Measurements from ENCODE around the gene CDK16.

CDK16 gene

DNA sequence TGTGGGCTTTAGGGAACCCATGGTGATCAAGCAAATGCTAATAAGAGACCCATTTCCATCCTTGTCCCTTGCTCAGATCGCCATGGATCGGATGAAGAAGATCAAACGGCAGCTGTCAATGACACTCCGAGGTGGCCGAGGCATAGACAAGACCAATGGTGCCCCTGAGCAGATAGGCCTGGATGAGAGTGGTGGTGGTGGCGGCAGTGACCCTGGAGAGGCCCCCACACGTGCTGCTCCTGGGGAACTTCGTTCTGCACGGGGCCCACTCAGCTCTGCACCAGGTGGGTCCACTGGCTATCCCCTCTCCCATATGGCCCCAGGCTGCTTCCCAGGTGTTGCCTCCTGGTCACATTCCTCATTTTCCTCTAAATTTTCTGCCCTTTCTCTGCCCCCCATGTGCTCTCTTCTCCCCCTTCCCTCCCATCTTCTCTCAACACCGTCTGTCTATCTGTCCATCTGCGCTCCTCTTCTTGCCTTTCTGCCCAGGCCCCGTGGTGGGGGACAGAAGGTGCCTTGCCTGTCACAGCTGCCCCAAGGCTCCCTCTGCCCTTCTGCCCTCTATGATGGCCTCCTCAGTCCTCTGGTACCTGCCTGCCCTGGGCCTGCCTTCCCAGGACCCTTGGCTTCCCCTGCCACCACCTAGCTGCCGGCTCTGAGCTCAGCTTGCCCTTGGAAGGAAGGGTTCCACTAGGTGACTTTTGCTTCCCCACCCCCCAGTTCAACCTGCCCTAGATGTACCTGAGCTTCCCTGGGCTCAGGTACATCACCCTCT is 5.2 kb downstream of the CDK16 start:
- TF ChIP-seq, protein P1, sequence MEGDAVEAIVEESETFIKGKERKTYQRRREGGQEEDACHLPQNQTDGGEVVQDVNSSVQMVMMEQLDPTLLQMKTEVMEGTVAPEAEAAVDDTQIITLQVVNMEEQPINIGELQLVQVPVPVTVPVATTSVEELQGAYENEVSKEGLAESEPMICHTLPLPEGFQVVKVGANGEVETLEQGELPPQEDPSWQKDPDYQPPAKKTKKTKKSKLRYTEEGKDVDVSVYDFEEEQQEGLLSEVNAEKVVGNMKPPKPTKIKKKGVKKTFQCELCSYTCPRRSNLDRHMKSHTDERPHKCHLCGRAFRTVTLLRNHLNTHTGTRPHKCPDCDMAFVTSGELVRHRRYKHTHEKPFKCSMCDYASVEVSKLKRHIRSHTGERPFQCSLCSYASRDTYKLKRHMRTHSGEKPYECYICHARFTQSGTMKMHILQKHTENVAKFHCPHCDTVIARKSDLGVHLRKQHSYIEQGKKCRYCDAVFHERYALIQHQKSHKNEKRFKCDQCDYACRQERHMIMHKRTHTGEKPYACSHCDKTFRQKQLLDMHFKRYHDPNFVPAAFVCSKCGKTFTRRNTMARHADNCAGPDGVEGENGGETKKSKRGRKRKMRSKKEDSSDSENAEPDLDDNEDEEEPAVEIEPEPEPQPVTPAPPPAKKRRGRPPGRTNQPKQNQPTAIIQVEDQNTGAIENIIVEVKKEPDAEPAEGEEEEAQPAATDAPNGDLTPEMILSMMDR (IDR thresholded peaks at IDR 0.05; ENCODE audit: control extremely low read depth, extremely low read depth, low read depth, missing control alignments): no peak
- DNase-seq (ENCODE audit: extremely low spot score): no peak
- ChIA-PET POLR2A (no interaction called here), CTCF (no interaction called here)

DNA sequence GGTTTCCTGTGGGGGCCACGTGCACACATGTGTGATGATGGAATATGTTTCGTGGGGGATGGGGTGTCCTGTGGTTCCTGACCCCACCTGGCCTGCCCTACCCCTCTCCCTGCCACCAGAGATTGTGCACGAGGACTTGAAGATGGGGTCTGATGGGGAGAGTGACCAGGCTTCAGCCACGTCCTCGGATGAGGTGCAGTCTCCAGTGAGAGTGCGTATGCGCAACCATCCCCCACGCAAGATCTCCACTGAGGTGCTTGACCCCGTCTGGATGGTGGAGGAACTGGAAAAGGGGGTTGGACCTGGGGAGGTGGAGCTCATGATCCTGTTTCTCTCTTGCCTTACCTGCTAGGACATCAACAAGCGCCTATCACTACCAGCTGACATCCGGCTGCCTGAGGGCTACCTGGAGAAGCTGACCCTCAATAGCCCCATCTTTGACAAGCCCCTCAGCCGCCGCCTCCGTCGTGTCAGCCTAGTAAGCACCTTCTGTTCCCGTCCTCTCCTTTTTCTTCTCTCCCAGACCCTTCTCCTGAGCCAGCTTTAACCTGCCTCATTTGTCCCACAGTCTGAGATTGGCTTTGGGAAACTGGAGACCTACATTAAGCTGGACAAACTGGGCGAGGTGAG is 5.9 kb downstream of the CDK16 start:
- ChIA-PET CTCF (no interaction called here), POLR2A (no interaction called here)
- no peak for DNase-seq (ENCODE audit: extremely low spot score)
- TF ChIP-seq, protein P1 (IDR thresholded peaks at IDR 0.05; ENCODE audit: control extremely low read depth, extremely low read depth, low read depth, missing control alignments): no peak

DNA sequence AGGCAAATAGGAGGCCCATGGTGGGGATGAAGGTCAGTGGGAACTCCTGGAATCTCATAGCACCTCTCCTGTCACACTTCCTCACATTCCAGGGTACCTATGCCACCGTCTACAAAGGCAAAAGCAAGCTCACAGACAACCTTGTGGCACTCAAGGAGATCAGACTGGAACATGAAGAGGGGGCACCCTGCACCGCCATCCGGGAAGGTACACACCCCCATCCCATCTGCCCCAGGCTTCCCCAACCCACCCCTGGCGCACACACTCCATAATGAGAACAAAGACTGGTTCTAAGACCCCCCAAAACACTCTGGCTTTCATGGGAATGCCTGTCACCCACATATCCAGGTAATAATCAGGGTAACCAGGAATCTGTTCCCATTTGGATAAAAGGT is 6.4 kb downstream of the CDK16 start:
- CTCF ChIA-PET: no interaction called here
- no peak for DNase-seq (ENCODE audit: extremely low spot score)
- TF ChIP-seq, protein P1 (IDR thresholded peaks at IDR 0.05; ENCODE audit: control extremely low read depth, extremely low read depth, low read depth, missing control alignments): no peak
- POLR2A ChIA-PET: no interaction called here

DNA sequence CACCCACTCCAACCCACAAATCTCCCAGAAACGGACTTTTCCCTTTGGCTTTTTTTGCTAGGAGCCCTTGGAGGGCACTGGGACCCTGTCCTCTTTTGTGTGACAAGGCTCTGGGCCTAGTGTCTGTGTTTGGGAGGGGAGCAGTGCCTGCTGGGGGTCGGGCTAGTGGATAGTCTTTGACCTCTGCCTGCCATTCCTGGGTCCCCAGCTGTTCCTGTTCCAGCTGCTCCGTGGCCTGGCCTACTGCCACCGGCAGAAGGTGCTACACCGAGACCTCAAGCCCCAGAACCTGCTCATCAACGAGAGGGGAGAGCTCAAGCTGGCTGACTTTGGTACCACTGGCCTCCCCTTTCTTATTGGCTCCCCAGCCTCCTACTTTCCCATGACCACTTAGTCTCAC is 7.6 kb downstream of the CDK16 start:
- POLR2A ChIA-PET: no interaction called here
- TF ChIP-seq, protein P1 (IDR thresholded peaks at IDR 0.05; ENCODE audit: control extremely low read depth, extremely low read depth, low read depth, missing control alignments): no peak
- CTCF ChIA-PET: no interaction called here
- DNase-seq (ENCODE audit: extremely low spot score): no peak

DNA sequence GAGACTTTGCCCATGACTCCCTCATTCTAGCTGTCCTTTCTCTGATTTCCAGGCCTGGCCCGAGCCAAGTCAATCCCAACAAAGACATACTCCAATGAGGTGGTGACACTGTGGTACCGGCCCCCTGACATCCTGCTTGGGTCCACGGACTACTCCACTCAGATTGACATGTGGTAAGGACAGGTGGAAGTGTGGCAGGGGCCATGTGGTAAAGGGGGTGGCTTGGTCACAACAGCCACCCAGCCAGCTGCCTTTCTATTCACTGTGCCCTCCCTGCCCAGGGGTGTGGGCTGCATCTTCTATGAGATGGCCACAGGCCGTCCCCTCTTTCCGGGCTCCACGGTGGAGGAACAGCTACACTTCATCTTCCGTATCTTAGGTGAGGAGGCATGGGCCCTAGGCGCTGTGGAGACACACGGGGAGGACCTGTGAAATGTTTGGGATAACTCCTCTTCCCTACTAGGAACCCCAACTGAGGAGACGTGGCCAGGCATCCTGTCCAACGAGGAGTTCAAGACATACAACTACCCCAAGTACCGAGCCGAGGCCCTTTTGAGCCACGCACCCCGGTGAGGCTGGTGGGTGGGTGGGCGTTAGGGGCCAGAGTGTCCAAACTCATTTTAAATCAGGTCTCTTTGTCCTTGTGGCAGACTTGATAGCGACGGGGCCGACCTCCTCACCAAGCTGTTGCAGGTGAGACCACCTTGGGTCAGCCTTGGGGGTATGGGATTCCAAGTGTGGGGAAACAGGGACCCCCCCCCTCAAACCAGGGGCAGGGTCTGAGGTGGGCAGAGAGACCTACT is 8.3 kb downstream of the CDK16 start:
- TF ChIP-seq, protein P1 (IDR thresholded peaks at IDR 0.05; ENCODE audit: control extremely low read depth, extremely low read depth, low read depth, missing control alignments): no peak
- CTCF ChIA-PET: no interaction called here
- POLR2A ChIA-PET: no interaction called here
- no peak for DNase-seq (ENCODE audit: extremely low spot score)

DNA sequence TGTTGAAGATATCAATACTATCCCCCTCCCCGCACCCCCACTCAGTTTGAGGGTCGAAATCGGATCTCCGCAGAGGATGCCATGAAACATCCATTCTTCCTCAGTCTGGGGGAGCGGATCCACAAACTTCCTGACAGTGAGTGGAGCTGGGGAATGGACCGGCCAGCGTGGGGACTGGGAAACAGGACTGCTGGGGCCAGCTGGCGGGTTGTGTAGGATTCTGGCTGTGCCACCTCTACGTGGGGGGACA is 8.8 kb downstream of the CDK16 start:
- TF ChIP-seq, protein P1 (IDR thresholded peaks at IDR 0.05; ENCODE audit: control extremely low read depth, extremely low read depth, low read depth, missing control alignments): no peak
- no peak for DNase-seq (ENCODE audit: extremely low spot score)
- POLR2A ChIA-PET: no interaction called here
- CTCF ChIA-PET: no interaction called here
